OCI-LY3 (cell line): Measurements from ENCODE around the gene GH2.

Source experiments
- EZH2phosphoT487 ChIP-seq: fragments of 200-600 bp; shearing (Covaris generic); IDR thresholded peaks from 2 replicates; pipeline ENCODE4 v1.6.1; 2018; ENCODE audit warnings: antibody characterized with exemption, mixed run types, low read depth
- TF ChIP-seq, protein P1 (sequence below): fragments of 200-600, 300-600 bp; sonication (generic); IDR thresholded peaks from 2 replicates; pipeline ENCODE4 v1.5.1; 2014; ENCODE audit warnings: antibody characterized with exemption, low read length, low read depth

DNA sequence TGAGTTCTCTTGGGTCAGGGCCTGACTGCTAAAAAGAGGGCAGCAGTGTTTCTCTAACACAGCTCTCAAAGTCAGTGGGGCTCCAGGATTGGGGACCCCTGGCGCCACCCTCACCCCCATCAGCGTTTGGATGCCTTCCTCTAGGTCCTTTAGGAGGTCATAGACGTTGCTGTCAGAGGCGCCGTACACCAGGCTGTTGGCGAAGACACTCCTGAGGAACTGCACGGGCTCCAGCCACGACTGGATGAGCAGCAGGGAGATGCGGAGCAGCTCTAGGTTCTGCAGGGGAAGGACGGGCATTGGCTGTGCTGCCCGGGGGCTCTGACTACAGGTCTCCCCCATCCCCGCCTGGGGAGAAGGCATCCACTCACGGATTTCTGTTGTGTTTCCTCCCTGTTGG lies 35.9 kb upstream of the GH2 start:
- TF ChIP-seq, protein P1, sequence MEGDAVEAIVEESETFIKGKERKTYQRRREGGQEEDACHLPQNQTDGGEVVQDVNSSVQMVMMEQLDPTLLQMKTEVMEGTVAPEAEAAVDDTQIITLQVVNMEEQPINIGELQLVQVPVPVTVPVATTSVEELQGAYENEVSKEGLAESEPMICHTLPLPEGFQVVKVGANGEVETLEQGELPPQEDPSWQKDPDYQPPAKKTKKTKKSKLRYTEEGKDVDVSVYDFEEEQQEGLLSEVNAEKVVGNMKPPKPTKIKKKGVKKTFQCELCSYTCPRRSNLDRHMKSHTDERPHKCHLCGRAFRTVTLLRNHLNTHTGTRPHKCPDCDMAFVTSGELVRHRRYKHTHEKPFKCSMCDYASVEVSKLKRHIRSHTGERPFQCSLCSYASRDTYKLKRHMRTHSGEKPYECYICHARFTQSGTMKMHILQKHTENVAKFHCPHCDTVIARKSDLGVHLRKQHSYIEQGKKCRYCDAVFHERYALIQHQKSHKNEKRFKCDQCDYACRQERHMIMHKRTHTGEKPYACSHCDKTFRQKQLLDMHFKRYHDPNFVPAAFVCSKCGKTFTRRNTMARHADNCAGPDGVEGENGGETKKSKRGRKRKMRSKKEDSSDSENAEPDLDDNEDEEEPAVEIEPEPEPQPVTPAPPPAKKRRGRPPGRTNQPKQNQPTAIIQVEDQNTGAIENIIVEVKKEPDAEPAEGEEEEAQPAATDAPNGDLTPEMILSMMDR: no peak
- TF ChIP-seq EZH2phosphoT487: no peak
